WTC11 (cell line): Measurements from ENCODE around the gene PAPOLG. TPM values are rescaled to one million over a fixed set of nuclear protein-coding genes. Genes with fewer than 3 reads are reported as not detected.

Source experiments
- ATAC-seq: fragments of 200-7000 bp; cut with Tn5 transposase; 2 replicates; pipeline ENCODE4 v1.10.0; 2021; ENCODE audit warnings: mild to moderate bottlenecking, moderate library complexity
- CTCF ChIA-PET: fragments of 300-600 bp; sonication (Branson Sonifier 250); formaldehyde crosslinking; loops from one replicate; lab custom pipeline; 2021; ENCODE audit warnings: antibody characterized with exemption; lab: Charles Lee
- POLR2A ChIA-PET: fragments of 350-600 bp; sonication (Branson Sonifier 250); formaldehyde crosslinking; loops from one replicate; lab custom pipeline; 2021; ENCODE audit warnings: antibody characterized with exemption; lab: Charles Lee
- DNase-seq: peaks from one replicate; pipeline ENCODE4 v3.0.0; 2021; ENCODE audit warnings: low spot score
- H3K27ac Mint-ChIP-seq: 2 replicates; pipeline ENCODE4 v1.8.0; 2021; ENCODE audit warnings: mixed read lengths
- H3K27me3 Mint-ChIP-seq: 2 replicates; pipeline ENCODE4 v1.8.0; 2021; ENCODE audit warnings: low read depth, mild to moderate bottlenecking, moderate library complexity, mixed read lengths
- H3K36me3 Mint-ChIP-seq: 2 replicates; pipeline ENCODE4 v1.8.0; 2021; ENCODE audit warnings: mixed read lengths
- H3K4me1 Mint-ChIP-seq: 2 replicates; pipeline ENCODE4 v1.8.0; 2022; ENCODE audit warnings: mixed read lengths
- H3K4me3 Mint-ChIP-seq: 2 replicates; pipeline ENCODE4 v1.8.0; 2021; ENCODE audit warnings: mild to moderate bottlenecking, moderate library complexity, mixed read lengths
- H3K9me3 Mint-ChIP-seq: 2 replicates; pipeline ENCODE4 v1.8.0; 2021; ENCODE audit warnings: mixed read lengths
- ARID4B ChIP-seq: sonication (generic); formaldehyde crosslinking; IDR thresholded peaks from 2 replicates; pipeline ENCODE4 v1.8.0; 2023; ENCODE audit warnings: missing genetic modification reagents, mild to moderate bottlenecking, borderline replicate concordance
- ATF3 ChIP-seq: sonication (generic); formaldehyde crosslinking; conservative IDR thresholded peaks from 2 replicates; pipeline ENCODE4 v1.8.1; 2022; ENCODE audit warnings: mild to moderate bottlenecking, missing genetic modification reagents
- ATF6 ChIP-seq: sonication (generic); formaldehyde crosslinking; IDR thresholded peaks from 2 replicates; pipeline ENCODE4 v1.8.1; 2023; ENCODE audit warnings: mild to moderate bottlenecking, missing genetic modification reagents
- IRF2 ChIP-seq: sonication (generic); formaldehyde crosslinking; IDR thresholded peaks from 2 replicates; pipeline ENCODE4 v1.8.0; 2022; ENCODE audit warnings: low read depth, missing genetic modification reagents, borderline replicate concordance
- KAT7 ChIP-seq: sonication (generic); formaldehyde crosslinking; IDR thresholded peaks from 2 replicates; pipeline ENCODE4 v1.8.1; 2023; ENCODE audit warnings: missing genetic modification reagents, mild to moderate bottlenecking, borderline replicate concordance
- MXD4 ChIP-seq: fragments of 250-450 bp; sonication (Bioruptor Pico); IDR thresholded peaks from 2 replicates; pipeline ENCODE4 v1.8.0; 2021; ENCODE audit warnings: mild to moderate bottlenecking, moderate library complexity, borderline replicate concordance
- NFE2L1 ChIP-seq: sonication (generic); formaldehyde crosslinking; IDR thresholded peaks from 2 replicates; pipeline ENCODE4 v1.8.1; 2023; ENCODE audit warnings: missing genetic modification reagents
- NR2C2 ChIP-seq: sonication (generic); formaldehyde crosslinking; IDR thresholded peaks from 2 replicates; pipeline ENCODE4 v1.8.0; 2022; ENCODE audit warnings: mild to moderate bottlenecking, missing genetic modification reagents
- ZNF121 ChIP-seq: sonication (generic); formaldehyde crosslinking; IDR thresholded peaks from 2 replicates; pipeline ENCODE4 v1.8.0; 2023; ENCODE audit warnings: missing genetic modification reagents
- ZNF138 ChIP-seq: sonication (generic); formaldehyde crosslinking; conservative IDR thresholded peaks from 2 replicates; pipeline ENCODE4 v1.8.1; 2022; ENCODE audit warnings: mild to moderate bottlenecking, moderate library complexity, missing genetic modification reagents
- ZNF219 ChIP-seq: sonication (generic); formaldehyde crosslinking; IDR thresholded peaks from 2 replicates; pipeline ENCODE4 v1.8.0; 2023; ENCODE audit warnings: missing genetic modification reagents, mild to moderate bottlenecking, borderline replicate concordance
- ZNF232 ChIP-seq: sonication (generic); formaldehyde crosslinking; IDR thresholded peaks from 2 replicates; pipeline ENCODE4 v1.8.0; 2022; ENCODE audit warnings: mild to moderate bottlenecking, missing genetic modification reagents
- ZNF317 ChIP-seq: sonication (generic); formaldehyde crosslinking; IDR thresholded peaks from 2 replicates; pipeline ENCODE4 v1.8.1; 2023; ENCODE audit warnings: low read depth, mild to moderate bottlenecking, moderate library complexity, missing genetic modification reagents, borderline replicate concordance
- ZNF416 ChIP-seq: fragments of 250-450 bp; sonication (Bioruptor Pico); IDR thresholded peaks from 2 replicates; pipeline ENCODE4 v1.9.0; 2021; ENCODE audit warnings: mild to moderate bottlenecking, inconsistent platforms
- ZNF532 ChIP-seq: fragments of 250-450 bp; sonication (Bioruptor Pico); IDR thresholded peaks from 2 replicates; pipeline ENCODE4 v1.9.0; 2021; ENCODE audit warnings: mild to moderate bottlenecking, borderline replicate concordance
- ZNF671 ChIP-seq: fragments of 250-450 bp; sonication (Bioruptor Pico); IDR thresholded peaks from 2 replicates; pipeline ENCODE4 v1.8.0; 2021; ENCODE audit warnings: mild to moderate bottlenecking
- total RNA-seq: library from RNA; stranded (reverse); gene quantifications from 3 replicates; pipeline ENCODE4 v1.2.3, GENCODE V29; 2021
- TF ChIP-seq, protein P1 (sequence below): sonication (generic); formaldehyde crosslinking; IDR thresholded peaks from 2 replicates; pipeline ENCODE4 v1.8.0; 2023; ENCODE audit warnings: missing genetic modification reagents
- TF ChIP-seq, protein P2 (sequence below): sonication (generic); formaldehyde crosslinking; IDR thresholded peaks from 2 replicates; pipeline ENCODE4 v1.8.1; 2022; ENCODE audit warnings: missing genetic modification reagents, borderline replicate concordance
- TF ChIP-seq, protein P3 (sequence below): sonication (generic); formaldehyde crosslinking; IDR thresholded peaks from 2 replicates; pipeline ENCODE4 v1.8.1; 2023; ENCODE audit warnings: mild to moderate bottlenecking, missing genetic modification reagents, moderate library complexity

PAPOLG gene
- total RNA-seq, 1 experiment from 2014 or later: 22.5 TPM

GRCh38 chr2:60834270-60834717 is 78.2 kb downstream of the PAPOLG start:
- no peak for TF ChIP-seq ZNF317 (CRISPR knock-in tag)
- TF ChIP-seq IRF2 (CRISPR knock-in tag): no peak
- TF ChIP-seq ZNF532 (CRISPR knock-in tag): no peak
- no peak for TF ChIP-seq NR2C2
- no peak for TF ChIP-seq ZNF671 (CRISPR knock-in tag)
- TF ChIP-seq ATF3: no peak
- TF ChIP-seq, protein P1, sequence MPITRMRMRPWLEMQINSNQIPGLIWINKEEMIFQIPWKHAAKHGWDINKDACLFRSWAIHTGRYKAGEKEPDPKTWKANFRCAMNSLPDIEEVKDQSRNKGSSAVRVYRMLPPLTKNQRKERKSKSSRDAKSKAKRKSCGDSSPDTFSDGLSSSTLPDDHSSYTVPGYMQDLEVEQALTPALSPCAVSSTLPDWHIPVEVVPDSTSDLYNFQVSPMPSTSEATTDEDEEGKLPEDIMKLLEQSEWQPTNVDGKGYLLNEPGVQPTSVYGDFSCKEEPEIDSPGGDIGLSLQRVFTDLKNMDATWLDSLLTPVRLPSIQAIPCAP (CRISPR knock-in tag): no peak
- no peak for TF ChIP-seq ZNF138 (CRISPR knock-in tag)
- no peak for TF ChIP-seq ZNF416 (CRISPR knock-in tag)
- TF ChIP-seq, protein P2, sequence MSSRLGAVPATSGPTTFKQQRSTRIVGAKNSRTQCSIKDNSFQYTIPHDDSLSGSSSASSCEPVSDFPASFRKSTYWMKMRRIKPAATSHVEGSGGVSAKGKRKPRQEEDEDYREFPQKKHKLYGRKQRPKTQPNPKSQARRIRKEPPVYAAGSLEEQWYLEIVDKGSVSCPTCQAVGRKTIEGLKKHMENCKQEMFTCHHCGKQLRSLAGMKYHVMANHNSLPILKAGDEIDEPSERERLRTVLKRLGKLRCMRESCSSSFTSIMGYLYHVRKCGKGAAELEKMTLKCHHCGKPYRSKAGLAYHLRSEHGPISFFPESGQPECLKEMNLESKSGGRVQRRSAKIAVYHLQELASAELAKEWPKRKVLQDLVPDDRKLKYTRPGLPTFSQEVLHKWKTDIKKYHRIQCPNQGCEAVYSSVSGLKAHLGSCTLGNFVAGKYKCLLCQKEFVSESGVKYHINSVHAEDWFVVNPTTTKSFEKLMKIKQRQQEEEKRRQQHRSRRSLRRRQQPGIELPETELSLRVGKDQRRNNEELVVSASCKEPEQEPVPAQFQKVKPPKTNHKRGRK (CRISPR knock-in tag): no peak
- DNase-seq (no peak), ATAC-seq (no peak)
- Mint-ChIP-seq H3K27me3 (peaks cover 55% of the 10 kb centered on the region), H3K27ac (no peak overlapping the region; the same call in 1 of the 2 replicates), H3K9me3 (no peaks in the 10 kb centered on the region), H3K4me1 (peaks cover 17% of the 10 kb centered on the region), H3K4me3 (no peak overlapping the region), H3K36me3 (no peaks in the 10 kb centered on the region)
- ChIA-PET CTCF (no interaction called here), POLR2A (no interaction called here)

DNA sequence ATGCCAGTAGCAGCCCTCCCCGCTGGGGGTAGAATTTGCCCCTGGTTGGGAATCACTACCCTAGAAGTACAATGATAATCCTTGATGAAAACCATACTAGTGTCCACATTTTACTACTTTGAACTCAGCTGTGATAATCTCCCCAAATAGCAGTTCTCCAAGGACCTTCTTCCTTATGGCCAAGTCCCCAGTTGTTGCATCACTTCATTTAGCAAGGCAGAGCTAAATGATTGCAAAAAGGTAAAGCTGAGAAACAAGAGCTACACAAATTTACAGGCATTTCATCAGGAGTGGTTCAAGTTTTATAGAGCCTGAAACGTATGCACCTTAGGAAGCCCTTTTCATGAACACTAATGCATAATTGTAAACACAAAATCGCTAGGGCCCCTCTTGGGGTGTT is 80.4 kb downstream of the PAPOLG start:
- H3K4me3 Mint-ChIP-seq: no peak overlapping the region
- no peaks in the 10 kb centered on the region for H3K9me3 Mint-ChIP-seq
- POLR2A ChIA-PET: no interaction called here
- H3K36me3 Mint-ChIP-seq: no peaks in the 10 kb centered on the region
- H3K27ac Mint-ChIP-seq: no peak overlapping the region
- ATAC-seq: no peak
- DNase-seq: no peak
- peaks cover 7% of the 10 kb centered on the region for H3K4me1 Mint-ChIP-seq
- CTCF ChIA-PET: interaction anchor here (0.5 to 0.6 kb wide), 2 partner anchors 115 to 956 kb away, joined by 3 read pairs; no protein-coding TSS in a partner anchor
- peaks cover 77% of the 10 kb centered on the region for H3K27me3 Mint-ChIP-seq
- TF ChIP-seq KAT7 (no peak), ZNF219 (no peak), MXD4 (CRISPR knock-in tag) (no peak), ZNF232 (CRISPR knock-in tag) (no peak), NFE2L1 (CRISPR knock-in tag) (no peak), ARID4B (CRISPR knock-in tag) (no peak), ATF6 (CRISPR knock-in tag) (no peak), ZNF121 (CRISPR knock-in tag) (no peak)
- TF ChIP-seq, protein P3, sequence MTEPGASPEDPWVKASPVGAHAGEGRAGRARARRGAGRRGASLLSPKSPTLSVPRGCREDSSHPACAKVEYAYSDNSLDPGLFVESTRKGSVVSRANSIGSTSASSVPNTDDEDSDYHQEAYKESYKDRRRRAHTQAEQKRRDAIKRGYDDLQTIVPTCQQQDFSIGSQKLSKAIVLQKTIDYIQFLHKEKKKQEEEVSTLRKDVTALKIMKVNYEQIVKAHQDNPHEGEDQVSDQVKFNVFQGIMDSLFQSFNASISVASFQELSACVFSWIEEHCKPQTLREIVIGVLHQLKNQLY (CRISPR knock-in tag): no peak
- TF ChIP-seq, protein P2 (CRISPR knock-in tag): no peak
